Measurements from ENCODE around the gene NPAS2. TPM values are rescaled to one million over a fixed set of nuclear protein-coding genes. Genes with fewer than 3 reads are reported as not detected.

NPAS2 gene
- total RNA-seq, 1 donor = 8.7 TPM

- no peak for DNase-seq (ENCODE audit: insufficient read length, low spot score, missing footprints)
- Histone ChIP-seq H3K36me3 (ENCODE audit: insufficient read depth, low read length) (no peaks in the 10 kb centered on the region), H3K4me3 (ENCODE audit: insufficient read depth, low read length) (no peak overlapping the region), H4K20me1 (ENCODE audit: insufficient read depth, low read length) (no peaks in the 10 kb centered on the region), H2AFZ (ENCODE audit: low read length) (no peak overlapping the region), H3K4me2 (ENCODE audit: insufficient read depth, low read length) (no peak overlapping the region), H3K27ac (ENCODE audit: low read depth, low read length) (no peak overlapping the region), H3K9me3 (ENCODE audit: low read depth, low read length) (no peaks in the 10 kb centered on the region), H3K79me2 (ENCODE audit: insufficient read depth, low read length) (no peaks in the 10 kb centered on the region), H3K4me1 (ENCODE audit: insufficient read depth, low read length) (peaks cover 8% of the 10 kb centered on the region), H3K27me3 (ENCODE audit: insufficient read depth, low read length) (no peaks in the 10 kb centered on the region)
- TF ChIP-seq CTCF (IDR thresholded peaks at IDR 0.05; ENCODE audit: extremely low read depth, low read depth, low read length) = no peak
These were observed 49.2 kb downstream of the NPAS2 start for GRCh38 chr2:100869120-100869519.

GRCh38 chr2:100870652-100871531 lies 51.0 kb downstream of the NPAS2 start:
- Histone ChIP-seq H3K9me3 (ENCODE audit: low read depth, low read length) (no peaks in the 10 kb centered on the region), H3K27ac (ENCODE audit: low read depth, low read length) (no peak overlapping the region), H4K20me1 (ENCODE audit: insufficient read depth, low read length) (no peaks in the 10 kb centered on the region), H3K27me3 (ENCODE audit: insufficient read depth, low read length) (no peaks in the 10 kb centered on the region), H3K4me2 (ENCODE audit: insufficient read depth, low read length) (no peak overlapping the region), H3K36me3 (ENCODE audit: insufficient read depth, low read length) (no peaks in the 10 kb centered on the region), H3K4me1 (ENCODE audit: insufficient read depth, low read length) (peaks cover 11% of the 10 kb centered on the region), H3K4me3 (ENCODE audit: insufficient read depth, low read length) (no peak overlapping the region), H3K79me2 (ENCODE audit: insufficient read depth, low read length) (no peaks in the 10 kb centered on the region), H2AFZ (ENCODE audit: low read length) (no peak overlapping the region)
- TF ChIP-seq CTCF (IDR thresholded peaks at IDR 0.05; ENCODE audit: extremely low read depth, low read depth, low read length) = peak; percentile 47
- DNase-seq (ENCODE audit: insufficient read length, low spot score, missing footprints) = no peak

- H3K36me3 ChIP-seq (ENCODE audit: insufficient read depth, low read length) = no peaks in the 10 kb centered on the region
- H3K27me3 ChIP-seq (ENCODE audit: insufficient read depth, low read length) = no peaks in the 10 kb centered on the region
- H2AFZ ChIP-seq (ENCODE audit: low read length) = peak overlapping the region; percentile 72
- TF ChIP-seq CTCF (IDR thresholded peaks at IDR 0.05; ENCODE audit: extremely low read depth, low read depth, low read length) = no peak
- peaks cover 19% of the 10 kb centered on the region for H3K4me1 ChIP-seq (ENCODE audit: insufficient read depth, low read length)
- DNase-seq (ENCODE audit: insufficient read length, low spot score, missing footprints) = no peak
- peak overlapping the region; percentile 33 for H3K27ac ChIP-seq (ENCODE audit: low read depth, low read length)
- H3K79me2 ChIP-seq (ENCODE audit: insufficient read depth, low read length) = peaks cover 2% of the 10 kb centered on the region
- H4K20me1 ChIP-seq (ENCODE audit: insufficient read depth, low read length) = no peaks in the 10 kb centered on the region
- no peaks in the 10 kb centered on the region for H3K9me3 ChIP-seq (ENCODE audit: low read depth, low read length)
- peak overlapping the region; percentile 53 for H3K4me2 ChIP-seq (ENCODE audit: insufficient read depth, low read length)
- peak overlapping the region; percentile 28 for H3K4me3 ChIP-seq (ENCODE audit: insufficient read depth, low read length)
These were observed 55.7 kb downstream of the NPAS2 start for GRCh38 chr2:100875516-100876230.

Measured in osteoblast (primary cell).